Kasumi-1 (cell line): ENCODE data around the gene TSPAN11.
A peak's percentile ranks its signal among the peaks of the same experiment; 100 is the strongest.

Source experiments
- DNase-seq, 2 experiments: peaks; one replicate each; lab custom pipeline; 2025; lab: John Stamatoyannopoulos, UW

TSPAN11 gene

DNA sequence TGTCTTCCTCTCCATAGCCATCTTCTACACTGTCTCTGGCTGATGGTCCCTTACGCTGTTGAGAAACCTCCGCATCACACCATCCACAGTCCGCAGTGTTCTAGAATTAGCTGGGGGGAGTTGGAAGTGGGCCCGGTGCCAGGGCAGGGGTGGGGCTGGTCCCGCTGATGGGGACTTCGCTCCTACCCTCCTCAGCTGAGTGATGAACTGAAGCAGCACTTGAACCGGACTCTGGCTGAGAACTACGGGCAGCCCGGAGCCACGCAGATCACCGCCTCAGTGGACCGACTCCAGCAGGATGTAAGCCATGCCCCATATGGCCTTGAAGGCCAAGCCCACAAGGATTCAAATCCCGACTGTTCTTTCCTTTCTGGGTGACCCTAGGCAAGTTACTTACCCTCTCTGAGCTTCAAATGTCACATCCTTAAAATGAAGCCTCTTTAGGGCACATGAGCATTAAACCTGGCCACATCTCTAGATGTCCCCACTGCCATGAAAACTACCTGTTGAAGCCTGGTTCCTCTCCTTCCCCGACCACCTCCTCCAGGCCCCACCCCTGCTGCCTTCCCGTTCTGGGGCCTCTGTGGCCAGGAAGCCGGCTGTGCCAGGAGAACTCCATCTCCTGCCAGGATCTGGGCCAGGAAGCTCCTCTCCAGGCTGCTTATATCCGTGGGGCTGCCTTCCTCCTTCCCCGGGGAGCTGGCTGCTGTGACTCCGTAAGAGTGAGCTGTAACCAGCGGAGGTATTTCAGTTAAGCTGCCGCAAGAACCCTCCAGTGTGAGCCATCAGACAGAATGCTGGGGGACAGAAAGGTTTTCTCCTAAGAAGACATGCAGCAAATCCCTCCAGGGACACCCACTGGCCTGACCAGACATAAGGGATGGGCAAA, 53.1 kb downstream of the TSPAN11 start:
- DNase-seq: no peak

DNA sequence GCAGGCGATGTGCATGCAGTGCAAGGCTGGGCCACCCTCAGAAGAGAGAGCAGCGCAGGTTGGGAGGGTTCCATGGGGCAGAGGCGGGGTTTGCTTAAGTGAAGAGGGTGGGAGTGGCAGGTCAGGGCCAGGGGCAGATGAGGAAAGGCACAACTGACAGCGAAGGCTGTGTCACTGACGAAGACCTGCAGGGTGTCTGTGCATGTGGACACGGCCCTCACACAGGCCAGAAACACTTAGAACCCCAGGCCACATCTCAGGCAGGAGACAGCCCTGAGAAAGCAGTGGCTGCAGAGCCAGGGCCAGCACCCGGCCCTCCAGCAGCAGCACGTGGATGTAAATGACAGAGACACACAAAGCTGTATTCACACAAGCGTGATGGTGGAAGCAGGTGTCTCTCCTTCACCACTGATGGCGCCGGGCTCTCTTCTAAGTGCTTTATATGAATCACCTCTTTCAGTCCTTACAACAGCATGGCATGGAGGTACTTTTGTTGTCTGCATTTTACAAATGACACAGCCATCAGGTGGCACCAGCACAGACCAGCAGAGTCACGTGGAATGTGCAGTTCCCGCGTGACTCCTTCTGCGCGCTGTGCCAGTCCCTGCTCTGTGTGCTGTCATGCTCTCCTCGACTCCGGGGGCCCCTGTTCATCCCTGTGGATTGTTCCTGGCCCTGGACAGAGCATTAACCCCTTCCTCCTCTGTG, 54.6 kb downstream of the TSPAN11 start:
- no peak for DNase-seq

DNA sequence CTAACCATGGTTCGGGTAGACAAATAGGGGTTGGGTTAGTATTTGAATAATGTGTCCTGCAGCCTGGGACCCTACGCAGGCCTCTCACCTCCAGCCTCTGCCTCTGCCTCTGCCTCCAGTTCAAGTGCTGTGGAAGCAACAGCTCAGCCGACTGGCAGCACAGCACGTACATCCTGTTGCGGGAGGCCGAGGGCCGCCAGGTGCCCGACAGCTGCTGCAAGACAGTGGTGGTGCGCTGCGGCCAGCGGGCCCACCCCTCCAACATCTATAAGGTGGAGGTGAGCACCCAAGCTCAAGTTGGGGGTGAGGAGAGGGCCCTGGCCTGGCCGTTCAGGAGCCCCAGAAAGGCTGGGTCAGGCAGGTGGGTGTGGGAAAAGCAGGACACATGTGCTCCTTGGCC, 55.9 kb downstream of the TSPAN11 start:
- DNase-seq: no peak

DNA sequence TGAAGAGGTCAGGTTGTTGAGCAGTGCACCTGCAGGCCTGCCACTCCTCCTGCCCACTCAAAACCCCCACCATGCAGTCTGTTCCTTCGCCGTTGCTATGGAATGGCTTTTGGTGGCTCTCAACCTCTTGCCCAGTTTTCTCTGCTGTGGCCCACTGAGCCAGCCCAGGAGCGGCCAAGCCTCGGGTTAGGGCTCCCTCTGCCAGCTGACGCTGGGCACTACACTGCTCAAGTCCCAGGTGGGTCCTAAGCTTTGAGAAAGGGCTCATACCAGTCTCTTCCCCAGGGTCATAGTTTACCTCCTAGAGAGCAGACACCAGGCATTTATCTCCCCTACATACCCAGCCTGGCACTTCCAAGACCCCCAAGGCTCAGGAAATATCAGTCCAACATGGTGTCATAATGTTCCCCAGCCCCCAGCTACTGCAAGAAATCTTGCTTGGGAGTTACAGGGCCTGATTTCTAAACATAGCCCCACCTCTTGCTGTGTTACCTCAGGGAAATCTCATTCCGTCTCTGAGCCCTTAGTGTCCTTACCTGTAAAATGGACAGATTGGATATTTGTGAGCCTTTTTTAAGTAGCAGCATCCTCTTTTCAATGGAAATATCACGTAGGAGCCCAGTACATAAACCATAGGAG, 59.4 kb downstream of the TSPAN11 start:
- DNase-seq: peak; percentile 41 to 52

DNA sequence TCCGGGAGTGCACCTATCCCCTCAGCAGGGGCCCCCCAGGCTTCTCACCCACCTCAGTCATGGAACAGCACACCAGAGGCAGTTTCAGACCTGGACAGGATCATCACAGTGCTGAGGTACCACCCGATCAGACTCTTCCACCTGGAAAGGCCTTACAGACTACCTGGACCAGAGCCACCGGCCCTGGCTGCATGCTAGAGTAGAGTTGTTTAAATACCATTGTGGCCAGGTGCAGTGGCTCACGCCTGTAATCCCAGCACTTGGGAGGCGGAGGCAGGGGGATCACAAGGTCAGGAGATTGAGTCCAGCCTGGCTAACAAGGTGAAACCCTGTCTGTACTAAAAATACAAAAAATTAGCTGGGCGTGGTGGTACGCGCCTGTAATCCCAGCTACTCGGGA, 61.5 kb downstream of the TSPAN11 start:
- DNase-seq: no peak

DNA sequence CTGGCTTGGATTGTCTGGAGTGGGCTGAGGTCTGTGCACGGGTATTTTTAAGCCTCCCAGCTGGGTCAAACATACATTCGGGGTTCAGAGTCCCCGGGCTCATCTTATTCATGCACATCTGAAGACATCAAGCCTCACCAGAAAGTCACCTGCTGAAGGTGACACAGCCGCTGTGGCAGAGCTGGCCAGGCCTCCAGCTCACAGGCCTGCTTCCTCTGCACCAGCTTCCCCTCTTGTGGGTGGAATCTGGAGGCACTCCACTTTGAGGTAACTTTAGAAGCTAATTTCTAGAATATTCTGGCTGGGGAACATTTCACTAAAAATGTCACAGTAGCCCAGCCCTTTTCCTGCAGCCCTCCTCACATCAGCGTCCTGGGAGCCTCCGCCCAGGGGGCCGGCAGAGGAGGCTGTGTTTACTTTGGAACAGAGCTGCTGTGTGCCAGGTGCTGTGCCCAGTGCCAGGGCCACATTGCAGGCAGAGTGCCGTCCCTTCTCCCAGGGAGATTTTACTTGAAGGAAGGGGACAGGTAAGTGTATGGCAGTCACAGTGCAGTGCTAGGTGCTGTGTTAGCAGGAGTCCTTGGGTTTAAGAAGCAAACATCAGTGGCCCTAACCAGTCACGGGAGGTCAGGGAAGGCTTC, 62.2 kb downstream of the TSPAN11 start:
- DNase-seq: no peak

DNA sequence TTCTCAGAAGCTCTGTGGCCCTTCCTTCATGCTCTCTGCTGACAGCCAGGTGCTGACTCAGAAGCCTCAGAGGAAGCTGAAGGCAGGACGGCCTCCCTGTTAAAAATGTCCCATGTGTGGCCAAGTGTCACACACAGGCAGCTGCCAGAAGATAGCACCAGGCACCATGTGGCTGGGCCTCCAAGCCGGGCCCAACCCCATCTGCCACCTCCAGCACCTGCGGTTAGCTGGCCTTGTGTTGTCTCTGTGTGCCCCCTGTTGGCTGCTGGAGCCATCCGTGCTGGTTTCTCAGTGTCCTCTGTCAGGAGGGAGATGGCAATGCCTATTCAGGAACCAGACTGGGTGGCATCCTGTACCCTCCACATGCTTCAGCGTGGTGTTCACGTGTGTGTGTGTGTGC, 63.2 kb downstream of the TSPAN11 start:
- peak; percentile 13 to 19 for DNase-seq

DNA sequence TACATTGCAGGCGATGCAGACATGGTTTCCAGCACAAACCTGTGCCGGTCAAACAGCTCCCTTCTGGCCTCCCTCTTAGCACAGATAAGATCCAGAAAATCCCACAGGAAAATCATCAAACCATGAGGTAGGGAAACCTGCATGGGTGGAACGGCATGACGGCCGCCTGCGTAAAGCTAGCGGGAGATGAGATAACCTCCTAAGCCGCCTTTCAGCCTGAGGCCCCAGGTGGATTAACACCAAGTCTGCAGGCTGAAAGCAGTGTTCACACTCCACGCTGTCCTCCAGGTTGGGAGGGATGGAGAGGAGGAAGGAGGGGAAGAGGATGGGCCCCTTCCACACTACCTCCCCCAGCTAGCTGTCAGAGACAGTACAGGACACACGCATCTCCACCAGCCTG, 63.8 kb downstream of the TSPAN11 start:
- DNase-seq: no peak

DNA sequence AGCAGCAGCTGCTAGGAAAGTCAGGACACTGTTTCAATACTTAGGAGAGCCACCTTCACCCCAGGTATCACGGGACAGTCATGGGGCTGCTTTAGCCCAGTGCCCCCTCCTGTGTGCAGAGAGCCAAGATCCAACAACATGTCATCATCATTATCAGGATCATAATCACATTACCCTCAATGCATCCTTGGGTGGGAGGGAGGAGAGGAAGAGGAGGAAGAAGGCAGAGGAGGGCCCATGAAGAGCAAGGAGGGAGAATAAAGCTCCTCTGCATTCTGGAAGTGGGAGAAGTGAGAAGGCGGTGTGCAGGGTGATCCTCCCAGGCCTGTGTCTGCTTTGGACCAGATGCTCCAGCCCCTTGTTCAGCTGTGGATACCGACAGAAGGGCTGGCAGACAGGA, 64.2 kb downstream of the TSPAN11 start:
- DNase-seq: no peak

DNA sequence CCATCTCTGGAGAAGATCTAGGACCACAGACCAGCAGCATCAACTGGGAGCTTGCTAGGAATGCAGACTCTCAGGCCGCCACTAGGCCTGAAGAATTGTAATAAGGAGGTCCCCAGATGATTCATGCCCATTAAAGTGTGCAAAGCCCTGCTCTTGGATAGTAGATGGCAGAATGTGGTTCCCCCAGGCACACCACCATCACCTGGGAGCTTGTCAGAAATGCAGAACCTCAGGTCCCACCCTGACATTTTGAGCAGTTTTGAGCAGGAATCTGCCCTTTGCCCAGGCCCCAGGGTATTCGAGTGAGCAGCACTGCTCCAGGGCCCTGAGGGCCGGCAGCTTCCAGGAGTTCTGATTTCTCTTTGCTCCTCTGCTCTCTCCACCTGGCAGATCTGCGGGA, 64.9 kb downstream of the TSPAN11 start:
- DNase-seq: no peak

DNA sequence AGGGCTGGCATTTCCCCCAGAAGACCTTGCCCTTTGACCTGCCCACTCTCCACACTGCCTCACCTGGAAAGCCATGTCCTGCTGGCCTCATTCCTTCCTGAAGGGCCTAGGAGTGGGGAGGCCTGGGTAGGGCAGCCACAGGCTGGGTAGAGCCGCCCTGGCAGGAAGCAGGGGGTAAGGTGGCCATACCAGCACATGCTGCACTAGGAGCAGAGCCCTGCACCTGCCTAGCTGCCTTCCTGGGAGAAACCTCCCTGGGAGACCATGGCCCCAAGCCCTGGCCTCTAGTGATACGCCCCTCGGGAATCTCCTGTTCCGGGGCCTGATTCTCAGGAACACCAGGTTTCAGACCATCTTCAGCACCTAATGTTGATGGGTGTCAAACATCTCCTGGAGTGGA, 65.8 kb downstream of the TSPAN11 start:
- DNase-seq: no peak

DNA sequence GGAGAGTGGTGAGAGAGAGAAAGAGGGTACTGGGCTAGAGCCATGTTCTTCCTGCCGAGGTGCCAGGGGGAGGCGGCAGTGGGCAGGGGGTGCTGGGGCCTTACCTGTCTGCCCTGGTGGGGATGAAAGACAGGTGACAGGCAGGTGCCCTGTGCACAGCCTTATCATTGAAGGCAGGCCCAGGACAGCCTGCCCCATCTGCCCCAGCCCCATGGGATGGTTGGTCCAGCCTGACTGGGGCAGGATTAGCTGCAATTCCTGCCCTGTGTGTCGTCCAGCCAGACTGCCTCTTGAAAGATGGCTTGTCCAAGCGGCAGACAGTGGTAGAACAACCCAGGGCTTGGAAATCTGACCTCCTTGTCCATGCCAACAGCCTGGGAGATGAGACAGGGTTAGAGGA, 67.2 kb downstream of the TSPAN11 start:
- no peak for DNase-seq

DNA sequence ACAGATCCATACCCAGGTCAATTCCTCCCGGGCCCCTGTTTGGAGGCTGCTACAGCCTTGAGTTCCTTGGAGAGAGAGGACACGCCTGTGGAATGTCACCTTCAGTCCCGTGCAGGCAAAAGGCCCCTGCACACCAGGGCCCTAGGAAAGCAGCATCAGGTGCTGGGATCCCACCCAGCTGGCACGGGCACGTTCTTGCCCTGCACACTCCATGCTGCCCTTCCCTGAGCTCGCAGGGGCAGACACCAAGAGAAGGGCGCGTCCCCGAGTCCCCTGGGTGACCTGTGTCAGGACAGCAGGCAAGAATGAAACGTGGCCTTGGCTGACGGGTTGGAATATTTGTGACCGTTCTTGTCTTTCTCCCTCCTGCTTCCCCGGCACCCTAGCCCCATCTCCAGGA, 67.7 kb downstream of the TSPAN11 start:
- no peak for DNase-seq

DNA sequence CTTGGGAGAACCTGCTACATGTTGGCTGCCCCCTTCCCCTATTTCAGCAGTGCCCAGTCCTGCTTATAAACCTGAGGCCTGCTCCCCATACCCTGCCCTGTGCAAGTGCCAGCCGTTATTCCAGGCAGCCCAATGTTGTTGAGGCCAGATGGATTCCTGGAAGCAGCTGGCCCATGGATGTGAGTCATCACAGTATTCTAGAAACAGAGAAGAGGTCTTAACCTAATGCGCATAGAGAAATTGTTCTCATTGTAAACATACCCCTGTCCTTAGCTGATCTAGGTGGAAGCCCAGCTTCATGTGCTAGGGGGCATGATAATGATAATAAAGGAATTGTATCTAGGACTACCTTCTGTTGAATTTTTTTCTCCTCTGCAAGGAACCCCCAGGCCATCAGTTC, 69.7 kb downstream of the TSPAN11 start:
- DNase-seq: no peak

DNA sequence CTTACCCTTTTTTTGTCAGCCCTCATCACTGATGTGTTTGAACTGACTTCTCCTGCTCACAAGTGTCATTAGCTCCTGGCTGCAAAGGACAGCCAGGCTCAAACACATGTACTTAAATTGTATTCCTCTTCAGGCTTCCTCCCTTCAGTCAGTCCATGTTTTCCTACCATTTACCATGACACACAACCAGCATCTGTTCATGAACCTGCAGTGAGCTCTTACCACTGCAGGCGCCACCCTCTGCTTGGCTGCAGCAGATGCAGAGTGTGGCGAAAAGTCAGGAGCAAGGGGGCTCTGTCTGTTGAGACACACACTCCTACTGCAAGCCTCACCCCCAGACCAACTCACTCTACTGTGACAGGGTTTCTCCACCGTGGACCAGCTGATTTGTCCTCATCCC, 70.2 kb downstream of the TSPAN11 start:
- DNase-seq: no peak

DNA sequence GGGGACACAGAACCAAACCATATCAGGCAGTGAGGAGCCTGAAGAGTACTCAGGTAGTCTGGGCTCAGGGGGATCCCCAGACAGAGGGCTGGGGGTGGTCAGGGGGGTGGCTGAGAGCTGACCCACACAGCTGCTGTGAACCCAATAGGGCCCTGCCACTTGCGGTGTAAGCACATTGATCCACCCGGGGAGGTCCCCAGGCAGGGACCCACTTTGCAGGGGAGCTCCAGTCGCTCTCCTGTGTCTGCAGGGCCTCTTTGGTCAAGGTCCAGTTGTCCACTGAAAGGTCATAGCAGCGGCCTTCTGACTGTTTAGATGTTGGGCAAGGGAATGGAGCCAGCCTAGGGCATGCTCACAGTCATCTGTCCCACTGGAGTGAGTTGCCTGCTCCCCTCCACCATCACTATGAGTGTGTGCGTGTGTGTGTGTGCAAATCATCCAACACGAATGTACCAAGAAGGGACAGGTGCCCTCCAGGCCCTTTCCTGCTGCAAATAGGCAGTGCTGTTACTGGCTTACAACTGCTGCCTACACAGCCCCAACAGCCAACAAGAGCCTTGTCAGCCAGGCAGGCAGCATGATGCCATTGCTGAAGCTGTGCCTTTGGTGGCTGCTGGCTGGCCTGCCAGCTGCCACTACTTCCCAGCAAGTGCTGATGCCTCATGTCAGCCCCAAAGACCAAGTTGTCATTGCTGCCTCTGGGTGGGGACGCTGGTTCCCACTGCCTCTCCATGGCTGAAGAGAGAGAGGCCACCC, 71.3 kb downstream of the TSPAN11 start:
- no peak for DNase-seq

DNA sequence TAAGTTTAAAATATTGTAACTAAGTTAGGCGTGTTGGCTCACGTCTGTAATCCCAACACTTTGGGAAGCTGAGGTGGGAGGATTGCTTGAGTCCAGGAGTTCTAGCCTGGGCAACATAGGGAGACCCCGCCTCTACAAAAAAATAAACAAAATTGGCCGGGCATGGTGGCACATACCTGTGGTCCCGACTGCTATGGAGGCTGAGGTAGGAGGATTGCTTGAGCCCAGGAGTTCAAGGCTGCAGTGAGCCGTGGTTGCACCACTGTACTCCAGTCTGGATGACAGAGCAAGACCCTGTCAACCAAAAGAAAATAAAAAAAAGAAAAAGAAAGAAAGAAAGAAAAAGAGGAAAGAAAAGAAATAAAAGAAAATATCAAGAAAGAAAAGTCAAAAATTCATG, 72.5 kb downstream of the TSPAN11 start:
- no peak for DNase-seq

DNA sequence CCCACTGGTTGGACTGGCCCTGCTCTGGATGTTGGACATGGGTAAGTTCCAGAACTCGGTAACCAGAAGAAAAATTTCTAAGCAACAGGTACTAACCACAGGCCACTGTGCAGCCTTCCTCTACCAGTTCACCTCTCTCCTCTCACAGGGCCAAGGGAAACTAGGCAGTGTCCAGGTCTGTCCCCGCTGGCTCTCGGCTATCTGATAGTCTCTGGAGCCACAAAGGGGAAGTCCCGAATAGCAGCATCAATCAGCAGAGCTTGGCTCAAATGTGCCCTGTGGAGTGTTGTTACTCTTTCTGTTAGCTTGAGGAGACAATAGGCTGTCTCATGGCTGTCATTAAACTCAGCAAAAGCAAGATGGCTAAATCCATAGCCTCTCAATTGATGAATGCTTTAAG, 73.2 kb downstream of the TSPAN11 start:
- DNase-seq: no peak

DNA sequence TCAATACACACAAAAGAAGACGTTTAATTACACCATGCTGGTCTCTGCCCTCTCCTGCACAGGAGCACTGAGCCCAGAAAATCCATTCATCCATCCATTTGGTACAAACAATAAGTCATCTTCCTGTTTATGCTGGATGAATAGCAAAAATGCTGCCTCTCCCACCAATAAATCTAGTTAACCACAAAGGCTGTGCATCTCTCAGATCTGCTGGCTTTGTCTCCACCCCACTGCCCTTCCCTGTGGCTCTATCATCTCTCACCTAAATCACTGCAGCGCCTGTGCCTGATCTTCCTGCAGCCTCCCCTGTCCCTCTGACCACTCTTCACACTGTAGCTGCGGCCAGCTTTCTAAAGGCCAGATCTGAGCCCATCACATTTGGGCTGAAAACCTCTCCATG, 74.2 kb downstream of the TSPAN11 start:
- no peak for DNase-seq

DNA sequence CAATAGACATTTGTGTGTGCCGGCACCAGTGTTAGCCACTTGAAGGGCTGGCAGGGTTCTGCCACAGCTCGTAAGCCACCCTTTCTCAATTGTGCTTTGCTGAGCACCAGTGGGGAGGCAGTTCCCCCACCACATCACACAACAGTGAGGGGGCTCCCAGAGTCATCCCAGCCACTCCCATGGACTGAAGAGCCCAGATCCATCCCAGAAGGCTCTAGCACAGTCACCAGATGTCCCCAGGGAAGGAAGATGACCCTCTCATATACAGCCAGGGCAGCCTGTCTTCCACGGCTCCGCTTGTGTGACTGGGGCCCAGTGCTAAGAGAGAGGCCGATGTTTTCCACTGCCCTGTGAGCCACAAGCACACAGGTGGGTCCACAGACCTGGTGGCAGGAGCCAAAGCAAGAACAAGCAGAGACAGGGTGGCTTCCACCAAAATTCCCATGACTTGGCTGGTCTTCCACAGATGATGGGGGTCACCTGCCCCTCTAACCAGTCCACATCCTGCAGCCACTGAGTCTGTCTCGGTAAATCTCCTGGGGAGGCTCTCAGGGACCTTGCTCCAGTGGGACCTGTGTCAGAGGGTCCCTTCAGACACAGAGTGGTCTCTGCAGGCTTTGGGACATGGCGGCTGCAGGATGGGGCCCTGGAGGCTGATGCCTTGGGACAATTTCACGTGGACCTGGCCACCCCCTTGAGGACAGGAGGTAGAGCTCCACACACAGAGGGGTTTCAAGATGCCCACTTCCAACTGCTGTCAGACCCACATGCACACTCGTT, 75.2 kb downstream of the TSPAN11 start:
- DNase-seq: no peak

DNA sequence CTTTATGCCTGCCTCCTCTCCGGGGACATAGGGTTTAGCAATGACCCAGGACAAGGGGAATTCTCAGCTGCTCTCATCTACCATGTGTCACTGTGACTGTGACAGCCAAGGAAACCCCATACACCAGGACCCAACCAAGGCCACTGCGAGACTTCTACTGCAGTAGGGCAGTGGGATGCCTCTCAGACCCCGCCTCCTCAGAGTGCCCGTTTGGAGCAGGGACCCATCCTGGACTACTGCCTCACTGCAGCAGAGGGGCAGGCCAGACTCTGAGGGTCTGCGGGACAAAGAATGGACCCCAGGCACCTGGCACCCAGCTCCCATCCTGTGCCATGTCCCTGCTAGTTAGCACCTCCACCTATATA, 75.8 kb downstream of the TSPAN11 start:
- DNase-seq: no peak
